Activated T-cell treated with anti-CD3 and anti-CD28 coated beads, Interleukin-2, amount 50 U/mL, for 4 hours (primary cell): Measurements from ENCODE around the gene C19orf12. TPM values are rescaled to one million over a fixed set of nuclear protein-coding genes. Genes with fewer than 3 reads are reported as not detected.

Experiments used
- ATAC-seq, 2 donors: fragments of 200-7000 bp; cut with Tn5 transposase; one replicate each; pipeline ENCODE4 v1.10.0; 2021
- DNase-seq: peaks from one replicate; pipeline ENCODE4 v3.0.0-alpha.2; 2020
- H3K27me3 Mint-ChIP-seq: one replicate; pipeline ENCODE4 v1.8.0; 2021; ENCODE audit warnings: low read depth, mixed read lengths
- H3K36me3 Mint-ChIP-seq: one replicate; pipeline ENCODE4 v1.8.0; 2022; ENCODE audit warnings: mixed read lengths; ENCODE audit not compliant: insufficient read depth
- H3K4me1 Mint-ChIP-seq: one replicate; pipeline ENCODE4 v1.8.0; 2021; ENCODE audit warnings: low read depth, mixed read lengths
- H3K4me3 Mint-ChIP-seq: one replicate; pipeline ENCODE4 v1.8.0; 2021; ENCODE audit warnings: mild to moderate bottlenecking, moderate library complexity, mixed read lengths
- H3K9me3 Mint-ChIP-seq: one replicate; pipeline ENCODE4 v1.8.0; 2021; ENCODE audit warnings: mixed read lengths
- total RNA-seq, 3 donors: library from RNA; stranded (reverse); gene quantifications; one replicate each; pipeline ENCODE4 v1.2.1, GENCODE V29; 2021

Gene C19orf12
- total RNA-seq, 3 donors from 2014 or later: 39.3 to 45.7 (median 41.0) TPM

DNA sequence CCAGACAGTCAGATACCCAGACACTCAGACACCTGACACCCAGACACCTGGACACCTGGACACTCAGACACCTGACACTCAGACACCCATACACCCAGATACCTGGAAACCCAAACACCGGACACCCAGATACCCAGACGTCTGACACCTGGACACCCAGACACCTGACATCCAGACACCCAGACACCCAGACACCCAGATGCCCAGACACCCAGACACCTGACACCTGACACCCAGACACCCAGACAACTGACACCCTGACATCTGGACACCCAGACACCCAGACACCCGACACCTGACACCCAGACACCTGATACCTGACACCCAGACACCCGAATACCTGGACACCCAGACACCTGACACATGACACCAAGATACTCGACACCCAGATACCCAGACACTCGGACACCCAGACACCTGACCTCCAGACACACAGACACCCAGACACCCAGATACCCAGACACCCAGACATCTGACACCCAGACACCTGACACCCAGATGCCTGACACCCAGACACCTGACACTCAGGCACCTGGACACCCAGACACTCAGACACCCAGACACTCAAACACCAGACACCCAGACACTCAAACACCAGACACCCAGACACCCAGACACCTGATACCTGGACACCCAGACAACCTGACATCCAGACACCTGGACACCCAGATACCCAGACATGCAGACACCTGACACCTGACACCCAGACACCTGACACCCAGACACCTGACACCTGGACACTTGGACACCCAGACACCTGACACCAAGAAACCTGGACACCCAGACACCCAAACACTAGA, 19.1 kb downstream of the C19orf12 start:
- no peaks in the 10 kb centered on the region for H3K36me3 Mint-ChIP-seq
- H3K4me3 Mint-ChIP-seq: no peak overlapping the region
- H3K9me3 Mint-ChIP-seq: no peaks in the 10 kb centered on the region
- no peak for ATAC-seq
- DNase-seq: no peak
- peaks cover 15% of the 10 kb centered on the region for H3K4me1 Mint-ChIP-seq
- H3K27me3 Mint-ChIP-seq: no peaks in the 10 kb centered on the region

DNA sequence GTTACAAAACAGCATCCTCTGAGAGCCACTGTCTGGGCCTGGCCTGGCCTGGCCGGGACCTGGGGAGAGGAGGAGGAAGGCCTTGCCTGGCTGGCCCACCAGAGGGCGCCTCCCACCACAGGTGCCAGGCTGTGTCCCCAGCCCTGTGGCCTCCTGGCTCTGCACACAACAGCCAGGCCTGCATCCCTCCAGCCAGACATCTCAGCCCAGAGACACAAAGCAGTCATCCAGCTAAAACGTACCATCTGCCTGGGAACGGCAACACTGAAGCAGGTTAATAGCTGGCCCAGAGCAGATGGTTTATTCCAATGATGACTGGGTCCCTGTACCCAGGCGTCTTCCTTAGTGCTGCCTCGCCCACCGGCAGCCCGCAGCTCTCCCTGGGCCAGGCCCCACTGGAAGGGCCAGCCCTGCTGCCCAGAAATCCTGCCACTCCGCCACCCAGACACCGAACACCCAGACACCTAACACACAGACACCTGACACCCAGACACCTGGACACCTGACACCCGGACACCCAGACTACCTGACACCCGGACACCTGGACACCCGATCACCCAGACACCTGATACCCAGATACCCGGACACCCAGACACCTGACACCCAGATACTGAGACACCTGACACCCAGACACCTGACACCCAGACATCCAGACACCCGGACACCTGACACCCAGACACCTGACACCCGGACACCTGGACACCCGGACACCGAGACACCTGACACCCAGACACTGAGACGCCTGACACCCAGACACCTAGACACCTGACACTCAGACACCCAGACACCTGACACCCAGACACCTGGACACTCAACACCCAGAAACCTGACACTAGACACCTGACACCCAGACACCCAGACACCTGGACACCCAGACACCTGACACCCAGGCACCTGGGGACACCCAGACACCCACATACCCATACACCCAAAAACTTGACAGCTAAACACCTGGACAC, 20.1 kb downstream of the C19orf12 start:
- H3K9me3 Mint-ChIP-seq: no peaks in the 10 kb centered on the region
- no peaks in the 10 kb centered on the region for H3K27me3 Mint-ChIP-seq
- peak; percentile 99 for ATAC-seq
- peaks cover 19% of the 10 kb centered on the region for H3K4me1 Mint-ChIP-seq
- H3K36me3 Mint-ChIP-seq: no peaks in the 10 kb centered on the region
- peak; percentile 81 for DNase-seq
- no peak overlapping the region for H3K4me3 Mint-ChIP-seq

DNA sequence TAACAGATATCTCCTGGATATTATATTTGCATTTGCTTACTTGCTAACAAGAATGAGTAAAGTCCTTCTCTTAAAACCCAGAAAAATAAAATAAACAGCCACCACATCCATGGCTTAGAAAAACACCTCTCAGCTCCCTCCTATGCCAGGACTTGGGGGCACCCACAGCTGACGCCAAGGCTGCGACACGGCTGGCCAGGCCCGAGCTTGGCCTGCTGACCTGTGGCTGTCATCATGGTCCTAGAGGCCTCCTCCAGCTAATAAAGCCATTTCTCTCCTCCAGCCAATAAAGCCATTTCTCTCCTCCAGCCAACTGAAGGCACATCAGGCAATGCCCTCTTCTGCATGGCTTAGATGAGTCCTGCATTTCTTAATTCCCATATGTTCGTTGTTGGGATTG, 20.9 kb downstream of the C19orf12 start:
- ATAC-seq: no peak
- H3K4me3 Mint-ChIP-seq: no peak overlapping the region
- H3K4me1 Mint-ChIP-seq: peaks cover 23% of the 10 kb centered on the region
- no peak for DNase-seq
- no peaks in the 10 kb centered on the region for H3K36me3 Mint-ChIP-seq
- no peaks in the 10 kb centered on the region for H3K27me3 Mint-ChIP-seq
- no peaks in the 10 kb centered on the region for H3K9me3 Mint-ChIP-seq

DNA sequence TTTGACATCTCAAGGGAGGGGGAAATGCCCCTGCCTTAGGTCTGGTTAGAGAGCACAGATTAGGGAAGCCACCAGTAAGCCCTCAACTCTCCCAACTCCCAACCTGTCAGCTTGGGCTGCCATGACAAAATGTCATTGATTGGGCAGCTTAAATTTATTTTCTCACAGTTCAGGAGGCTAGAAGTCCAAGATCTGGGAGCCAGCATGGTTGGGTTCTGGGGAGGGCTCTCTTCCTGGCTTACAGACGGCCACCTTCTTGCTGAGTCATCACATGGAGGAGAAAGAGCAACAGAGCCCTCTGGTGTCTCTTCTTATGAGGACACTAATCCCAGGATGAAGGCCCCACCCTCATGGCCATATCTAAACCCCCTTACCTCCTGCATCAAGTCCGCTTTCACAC, 24.2 kb downstream of the C19orf12 start:
- H3K36me3 Mint-ChIP-seq: no peaks in the 10 kb centered on the region
- peak; percentile 51 for DNase-seq
- H3K4me1 Mint-ChIP-seq: peaks cover 48% of the 10 kb centered on the region
- no peaks in the 10 kb centered on the region for H3K27me3 Mint-ChIP-seq
- peak; percentile 61 to 65 for ATAC-seq
- no peaks in the 10 kb centered on the region for H3K9me3 Mint-ChIP-seq
- no peak overlapping the region for H3K4me3 Mint-ChIP-seq

DNA sequence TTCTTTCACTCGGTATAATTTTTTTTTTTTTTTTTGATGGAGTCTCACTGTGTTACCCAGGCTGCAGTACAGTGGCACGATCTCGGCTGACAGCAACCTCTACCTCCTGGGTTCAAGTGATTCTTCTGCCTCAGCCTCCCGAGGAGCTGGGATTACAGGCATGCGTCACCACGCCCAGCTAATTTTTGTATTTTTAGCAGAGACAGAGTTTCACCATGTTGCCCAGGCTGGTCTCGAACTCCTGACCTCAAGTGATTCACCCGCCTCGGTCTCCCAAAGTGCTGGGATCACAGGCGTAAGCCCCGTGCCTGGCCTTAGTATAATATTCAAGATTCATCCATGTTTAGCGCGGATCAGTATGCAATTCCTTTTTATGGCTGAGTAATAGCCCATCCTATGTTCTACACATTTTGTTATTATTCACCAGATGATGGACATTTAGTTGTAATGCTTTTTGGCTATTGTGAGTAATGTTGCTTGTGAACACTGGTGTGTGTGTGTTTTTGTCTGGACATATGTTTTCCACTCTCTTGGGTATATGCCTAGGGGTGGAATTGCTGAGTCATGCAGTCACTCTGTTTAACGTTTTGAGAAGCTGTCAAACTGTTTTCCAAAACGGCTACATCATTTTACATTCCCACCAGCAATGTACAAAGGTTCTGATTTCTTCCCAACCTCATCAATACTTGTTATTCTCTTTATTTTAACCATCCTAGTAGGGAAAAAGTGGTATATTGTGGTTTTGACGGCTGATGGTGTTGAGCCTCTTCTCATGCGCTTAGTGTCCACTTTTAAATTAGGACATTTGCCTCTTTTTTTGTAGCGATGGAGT, 26.9 kb downstream of the C19orf12 start:
- no peaks in the 10 kb centered on the region for H3K27me3 Mint-ChIP-seq
- no peaks in the 10 kb centered on the region for H3K9me3 Mint-ChIP-seq
- ATAC-seq (no peak), DNase-seq (no peak)
- H3K4me1 Mint-ChIP-seq: peaks cover 48% of the 10 kb centered on the region
- H3K4me3 Mint-ChIP-seq: no peak overlapping the region
- H3K36me3 Mint-ChIP-seq: no peaks in the 10 kb centered on the region

DNA sequence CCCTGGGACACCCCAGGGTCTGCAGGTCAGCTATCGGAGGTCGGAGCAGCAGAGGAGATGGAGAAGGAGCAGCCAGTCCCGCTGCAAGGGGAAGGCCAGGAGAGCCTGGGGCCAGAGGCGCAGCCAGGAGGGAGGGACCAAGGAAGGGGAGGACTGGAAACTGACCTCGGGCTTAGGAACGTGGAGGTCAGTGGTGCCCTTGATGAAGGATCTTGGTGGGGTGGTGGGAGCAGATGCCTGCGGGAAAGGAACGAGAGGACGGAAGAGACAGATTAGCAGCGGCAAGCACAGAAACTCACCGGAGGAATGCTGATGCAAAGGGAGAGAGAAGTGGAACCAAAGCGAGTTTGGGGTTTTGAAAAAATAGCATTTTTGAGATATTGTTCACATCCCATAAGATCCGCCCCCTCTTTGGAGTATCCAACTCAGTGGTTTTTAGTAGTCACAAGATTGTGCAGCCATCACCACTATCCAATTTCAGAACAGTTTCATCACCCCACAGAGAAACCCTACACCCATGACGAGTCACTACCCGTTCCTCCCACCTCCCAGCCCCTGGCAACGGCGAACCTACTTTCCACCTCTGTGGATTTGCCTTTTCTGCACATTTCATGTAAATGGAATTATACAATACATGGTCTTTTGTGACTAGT, 27.7 kb downstream of the C19orf12 start:
- Mint-ChIP-seq H3K9me3 (no peaks in the 10 kb centered on the region), H3K4me3 (no peak overlapping the region), H3K27me3 (no peaks in the 10 kb centered on the region), H3K36me3 (no peaks in the 10 kb centered on the region), H3K4me1 (peaks cover 55% of the 10 kb centered on the region)
- DNase-seq (no peak), ATAC-seq (peak; percentile 77 to 84)

DNA sequence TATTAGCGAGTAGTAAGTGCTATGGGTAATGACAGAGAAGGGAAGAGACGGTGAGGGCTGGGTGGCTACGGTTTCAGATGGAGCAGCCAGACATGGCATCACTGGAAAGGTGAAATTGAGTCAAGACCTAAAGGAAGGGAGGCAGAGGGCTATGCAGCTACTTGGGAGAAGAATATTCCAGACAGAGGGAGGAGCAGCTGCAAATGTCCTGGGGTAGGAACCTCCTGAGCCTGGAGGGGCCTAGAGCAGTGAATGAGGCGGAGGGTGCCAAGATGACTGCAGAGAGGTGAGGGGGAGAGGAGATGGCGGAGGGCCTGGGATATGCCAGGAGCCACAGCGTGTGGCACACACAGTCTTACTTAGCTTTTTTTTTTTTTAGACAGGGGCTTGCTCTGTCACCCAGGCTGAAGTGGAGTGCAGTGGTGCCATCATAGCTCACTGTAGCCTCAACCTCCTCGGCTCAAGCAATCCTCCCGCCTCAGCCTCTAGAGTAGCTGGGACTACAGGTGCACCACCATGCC, 28.7 kb downstream of the C19orf12 start:
- ATAC-seq: no peak
- Mint-ChIP-seq H3K27me3 (no peaks in the 10 kb centered on the region), H3K4me3 (no peak overlapping the region), H3K4me1 (peaks cover 60% of the 10 kb centered on the region), H3K36me3 (no peaks in the 10 kb centered on the region), H3K9me3 (no peaks in the 10 kb centered on the region)
- DNase-seq: no peak

DNA sequence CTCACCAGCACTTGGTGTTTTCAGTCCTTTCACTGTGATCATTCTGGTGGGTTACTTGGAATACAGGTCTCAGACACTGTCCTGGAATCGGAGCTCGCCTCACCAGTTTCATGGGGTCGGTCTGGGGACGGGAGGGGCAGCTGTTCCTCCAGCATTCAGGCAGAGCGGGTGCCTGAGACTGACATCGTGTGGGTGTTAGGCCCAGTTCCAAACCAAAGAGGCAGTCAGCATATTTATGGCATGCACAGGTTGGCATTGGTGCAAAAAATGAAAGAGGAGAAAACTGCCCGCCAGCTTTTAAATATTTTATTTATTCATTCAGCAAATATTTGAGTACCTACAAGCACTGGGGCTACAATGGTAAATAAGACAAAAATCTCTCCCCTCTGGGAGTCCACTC, 29.7 kb downstream of the C19orf12 start:
- no peaks in the 10 kb centered on the region for H3K36me3 Mint-ChIP-seq
- peaks cover 64% of the 10 kb centered on the region for H3K4me1 Mint-ChIP-seq
- DNase-seq: no peak
- ATAC-seq: no peak
- H3K27me3 Mint-ChIP-seq: no peaks in the 10 kb centered on the region
- H3K4me3 Mint-ChIP-seq: no peak overlapping the region
- no peaks in the 10 kb centered on the region for H3K9me3 Mint-ChIP-seq

DNA sequence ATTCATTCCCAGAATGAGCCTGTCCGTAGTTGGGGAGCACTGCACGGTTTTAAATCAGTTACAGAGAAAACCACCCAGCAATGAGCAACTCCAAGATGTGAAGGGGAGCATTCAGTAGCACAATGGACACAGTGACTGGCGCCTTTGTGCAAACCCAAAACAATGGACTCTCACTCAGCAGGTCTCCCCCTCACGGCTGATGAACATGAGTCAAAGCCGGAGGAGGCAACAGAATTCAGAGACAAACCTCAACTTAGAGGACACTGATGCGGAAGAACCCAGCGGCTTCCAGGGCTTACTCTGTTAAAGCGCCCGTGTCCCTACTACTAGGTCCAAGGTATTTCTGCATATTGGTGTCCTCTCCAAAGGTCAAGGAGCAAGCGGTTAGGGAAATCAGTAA, 32.1 kb downstream of the C19orf12 start:
- no peaks in the 10 kb centered on the region for H3K27me3 Mint-ChIP-seq
- no peak for ATAC-seq

DNA sequence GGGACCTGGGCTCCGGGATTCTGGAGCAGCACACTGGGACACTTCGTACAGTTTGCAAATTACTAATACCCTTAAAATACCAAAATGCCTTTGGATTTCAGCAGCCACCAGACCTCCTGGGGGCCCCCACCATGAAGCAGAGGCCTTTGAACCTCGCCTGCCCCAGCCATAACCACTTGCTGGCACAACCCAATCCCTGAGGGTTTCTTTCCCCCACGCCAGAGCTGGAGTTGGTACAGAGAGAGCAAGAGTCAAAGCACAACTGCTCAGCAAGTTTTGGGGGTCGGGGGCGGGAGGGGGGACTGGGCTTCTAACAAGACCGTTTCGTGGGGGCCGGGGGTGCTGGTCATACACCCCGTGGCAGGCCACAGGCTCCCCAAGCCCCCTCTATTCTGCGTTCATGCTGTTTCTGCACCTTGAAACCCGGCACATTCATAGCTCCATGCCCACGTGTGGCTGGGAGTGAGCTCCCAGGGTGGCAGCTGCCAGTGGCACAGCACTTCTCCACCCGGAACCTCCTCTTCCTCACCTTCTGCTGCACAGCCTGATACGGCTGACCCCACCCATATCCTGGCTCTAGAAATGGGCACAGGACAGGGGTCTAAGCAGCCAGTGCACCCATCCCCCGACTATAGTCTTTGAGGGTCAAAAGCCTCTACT, 32.7 kb downstream of the C19orf12 start:
- Mint-ChIP-seq H3K9me3 (no peaks in the 10 kb centered on the region), H3K4me1 (peaks cover 70% of the 10 kb centered on the region), H3K27me3 (no peaks in the 10 kb centered on the region), H3K4me3 (no peak overlapping the region), H3K36me3 (no peaks in the 10 kb centered on the region)
- no peak for ATAC-seq
- no peak for DNase-seq

More for the DNA sequence above, 32.1 kb downstream of the C19orf12 start:
- no peaks in the 10 kb centered on the region for H3K9me3 Mint-ChIP-seq
- no peak for DNase-seq
- peaks cover 71% of the 10 kb centered on the region for H3K4me1 Mint-ChIP-seq
- H3K4me3 Mint-ChIP-seq: no peak overlapping the region
- no peaks in the 10 kb centered on the region for H3K36me3 Mint-ChIP-seq

DNA sequence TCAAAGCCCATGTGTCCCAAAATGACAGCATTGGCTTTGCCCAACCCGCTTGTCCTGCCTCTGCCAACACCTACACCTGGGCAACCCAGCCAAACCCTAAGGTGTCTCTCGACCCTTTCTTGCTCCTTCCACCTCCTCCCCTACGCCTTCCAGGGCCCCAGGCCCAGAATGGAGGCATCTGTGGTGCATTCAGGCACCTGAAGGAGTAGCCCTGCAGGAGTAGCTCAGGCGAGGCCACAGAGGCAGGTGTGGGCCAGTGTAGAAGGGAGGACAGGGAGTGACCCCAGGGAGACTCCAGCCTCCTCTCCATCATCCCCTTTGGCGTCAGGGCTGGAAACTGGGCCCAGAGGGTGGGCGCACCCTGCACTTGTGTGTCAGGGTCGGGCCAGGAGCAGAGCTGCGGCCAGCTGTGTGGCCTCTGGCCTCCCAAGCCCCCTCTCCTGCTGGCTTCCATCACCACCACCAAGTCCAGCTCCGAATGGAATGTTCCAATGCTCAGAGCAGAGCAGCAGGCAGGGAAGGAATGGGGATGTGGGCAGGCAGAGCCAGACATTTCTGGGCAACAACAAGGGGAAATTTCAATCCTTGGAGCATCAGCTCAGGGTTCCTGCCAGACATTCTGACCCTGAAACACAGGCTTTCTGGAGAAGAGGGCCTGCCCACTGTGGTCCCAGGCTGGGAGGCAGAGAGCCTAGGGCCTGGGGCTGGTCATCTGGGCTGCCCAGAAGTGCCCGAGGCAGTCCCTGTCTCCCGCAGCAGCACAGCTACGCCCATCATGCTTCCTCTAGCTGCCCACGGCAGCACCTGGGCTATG, 33.4 kb downstream of the C19orf12 start:
- Mint-ChIP-seq H3K27me3 (no peaks in the 10 kb centered on the region), H3K4me1 (peaks cover 71% of the 10 kb centered on the region), H3K9me3 (no peaks in the 10 kb centered on the region), H3K4me3 (peak overlapping the region; percentile 19), H3K36me3 (peaks cover 3% of the 10 kb centered on the region)
- ATAC-seq (no peak), DNase-seq (no peak)

DNA sequence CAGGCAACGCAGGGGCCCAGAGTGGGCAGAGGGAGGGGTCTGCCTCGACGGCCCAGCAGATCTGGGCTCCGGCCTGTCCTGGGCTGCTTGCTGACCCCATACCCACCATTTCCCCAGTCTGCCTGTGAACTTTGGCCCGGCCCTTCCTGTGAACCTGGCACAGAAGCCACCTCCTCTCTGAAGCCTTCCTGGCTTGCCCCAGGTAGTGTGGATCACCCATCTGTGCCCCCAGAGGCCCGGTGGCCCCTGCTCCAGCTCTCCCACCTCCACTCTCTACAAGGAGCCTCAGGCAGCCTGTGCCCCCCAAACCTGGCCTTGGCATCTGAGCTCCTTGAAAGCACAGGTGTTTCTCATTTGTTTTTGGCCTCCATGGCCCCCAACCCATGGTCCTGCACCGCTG, 34.1 kb downstream of the C19orf12 start:
- H3K4me3 Mint-ChIP-seq: peak overlapping the region; percentile 19
- ATAC-seq (peak in 1 of 2 donors; percentile 7), DNase-seq (no peak)
- H3K27me3 Mint-ChIP-seq: no peaks in the 10 kb centered on the region
- peaks cover 74% of the 10 kb centered on the region for H3K4me1 Mint-ChIP-seq
- no peaks in the 10 kb centered on the region for H3K9me3 Mint-ChIP-seq
- peaks cover 5% of the 10 kb centered on the region for H3K36me3 Mint-ChIP-seq
